Lower lobe of right lung (tissue), 2 donors: Measurements from ENCODE around the gene CSF3R. TPM values are rescaled to one million over a fixed set of nuclear protein-coding genes. Genes with fewer than 3 reads are reported as not detected.

Source experiments
- ATAC-seq, 2 donors: fragments of 200-7000 bp; cut with Tn5 transposase; one replicate each; pipeline ENCODE4 v1.9.1; 2020 to 2022; ENCODE audit warnings: mild to moderate bottlenecking in 2 of 2, moderate library complexity in 2 of 2
- DNase-seq: peaks from one replicate; pipeline ENCODE4 v3.0.0-alpha.2; 2020
- H3K27ac ChIP-seq: fragments of 200-600 bp; one replicate; pipeline ENCODE4 v1.8.0; 2022
- H3K27me3 ChIP-seq: fragments of 200-600 bp; one replicate; pipeline ENCODE4 v1.8.0; 2022; ENCODE audit warnings: low read depth
- H3K36me3 ChIP-seq: fragments of 200-600 bp; one replicate; pipeline ENCODE4 v1.8.0; 2022; ENCODE audit warnings: mild to moderate bottlenecking
- H3K4me1 ChIP-seq: fragments of 200-600 bp; one replicate; pipeline ENCODE4 v1.8.0; 2022
- H3K4me3 ChIP-seq: fragments of 200-600 bp; one replicate; pipeline ENCODE4 v1.8.0; 2022; ENCODE audit warnings: mild to moderate bottlenecking
- H3K9me3 ChIP-seq: fragments of 200-600 bp; one replicate; pipeline ENCODE4 v1.8.0; 2022
- CTCF ChIP-seq: fragments of 200-600 bp; IDR thresholded peaks from one replicate; pipeline ENCODE4 v1.8.0; 2022; ENCODE audit warnings: antibody characterized with exemption, mild to moderate bottlenecking
- intact Hi-C: fragments of 100-400 bp; cut with DNase I; formaldehyde crosslinking; loops from one replicate; pipeline ENCODE4 v1.11.0; 2022
- total RNA-seq: library from RNA; stranded (reverse); fragmentation: NEBNext Ultra II Directional; extraction: Animal tissue kit (Norgen Biotek cat#: 25700); gene quantifications from one replicate; pipeline ENCODE4 v1.2.1, GENCODE V29; 2021
- donor health status: DM: no; HTN: yes; CAD: no; lungs with severe emphysema.

The CSF3R gene
- total RNA-seq, 1 donor from 2014 or later: 214 TPM

GRCh38 chr1:36443297-36443696 lies 39.4 kb downstream of the CSF3R start:
- Histone ChIP-seq H3K9me3 (no peaks in the 10 kb centered on the region), H3K27me3 (no peaks in the 10 kb centered on the region), H3K4me1 (no peaks in the 10 kb centered on the region), H3K27ac (no peak overlapping the region), H3K4me3 (no peak overlapping the region), H3K36me3 (peaks cover 9% of the 10 kb centered on the region)
- no peak for TF ChIP-seq CTCF
- intact Hi-C loops: no loop called here
- DNase-seq (no peak), ATAC-seq (no peak)

GRCh38 chr1:36442337-36442736 lies 40.4 kb downstream of the CSF3R start:
- TF ChIP-seq CTCF: no peak
- no peaks in the 10 kb centered on the region for H3K27me3 ChIP-seq
- no peaks in the 10 kb centered on the region for H3K9me3 ChIP-seq
- DNase-seq (no peak), ATAC-seq (peak in 1 of 2 donors; percentile 41)
- H3K27ac ChIP-seq: no peak overlapping the region
- no peaks in the 10 kb centered on the region for H3K4me1 ChIP-seq
- intact Hi-C loops: no loop called here
- H3K36me3 ChIP-seq: peaks cover 16% of the 10 kb centered on the region
- no peak overlapping the region for H3K4me3 ChIP-seq

DNA sequence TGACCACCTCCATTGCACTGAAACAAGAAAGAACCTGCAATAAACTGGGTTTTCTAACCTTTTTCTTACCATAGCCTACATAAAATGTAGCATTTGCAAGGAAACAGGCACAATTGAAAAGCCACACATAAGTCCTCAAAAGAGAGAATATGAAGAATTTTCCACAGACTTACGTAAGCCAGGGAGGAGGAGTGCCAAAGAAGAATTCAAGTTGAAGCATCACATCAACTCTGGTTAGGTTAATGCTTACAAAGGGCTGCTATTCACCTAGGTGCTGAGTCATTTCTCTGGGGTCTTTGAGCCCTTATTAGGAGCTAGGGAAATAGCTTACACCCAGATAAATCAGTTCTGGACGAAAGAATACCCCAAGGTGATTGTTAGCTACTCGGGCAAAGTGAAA lies 42.1 kb downstream of the CSF3R start:
- Histone ChIP-seq H3K36me3 (peaks cover 17% of the 10 kb centered on the region), H3K27ac (no peak overlapping the region), H3K4me3 (no peak overlapping the region), H3K27me3 (no peaks in the 10 kb centered on the region), H3K4me1 (no peaks in the 10 kb centered on the region), H3K9me3 (no peaks in the 10 kb centered on the region)
- intact Hi-C loops: no loop called here
- ATAC-seq: no peak
- DNase-seq: no peak
- TF ChIP-seq CTCF: no peak

DNA sequence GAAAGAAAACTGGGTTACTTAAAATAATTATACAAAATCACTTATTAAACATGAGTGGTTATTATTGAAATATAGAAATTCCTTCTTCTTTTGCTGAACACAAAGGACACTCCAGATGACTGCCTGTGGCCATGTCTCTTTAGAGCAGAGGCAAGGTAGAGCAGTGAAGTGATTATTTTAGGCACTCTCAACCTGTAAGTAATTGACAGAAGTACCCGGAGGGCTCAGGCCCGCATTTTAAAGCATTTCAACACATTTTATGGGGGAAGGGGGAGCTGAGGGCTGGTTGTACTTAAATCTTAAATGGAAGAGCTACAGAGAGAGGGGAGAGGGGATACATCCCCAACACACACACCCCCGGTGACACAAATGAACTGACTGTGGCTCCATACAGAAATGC lies 42.7 kb downstream of the CSF3R start:
- TF ChIP-seq CTCF: no peak
- Histone ChIP-seq H3K4me1 (no peaks in the 10 kb centered on the region), H3K36me3 (peaks cover 17% of the 10 kb centered on the region), H3K27me3 (no peaks in the 10 kb centered on the region), H3K9me3 (no peaks in the 10 kb centered on the region), H3K4me3 (no peak overlapping the region), H3K27ac (no peak overlapping the region)
- DNase-seq (no peak), ATAC-seq (peak in 1 of 2 donors; percentile 19)
- intact Hi-C loops: no loop called here

GRCh38 chr1:36438715-36439114 lies 44.0 kb downstream of the CSF3R start:
- no peak for TF ChIP-seq CTCF
- H3K9me3 ChIP-seq: no peaks in the 10 kb centered on the region
- intact Hi-C loops: no loop called here
- no peak overlapping the region for H3K4me3 ChIP-seq
- H3K4me1 ChIP-seq: no peaks in the 10 kb centered on the region
- no peak overlapping the region for H3K27ac ChIP-seq
- DNase-seq (no peak), ATAC-seq (no peak)
- H3K36me3 ChIP-seq: peaks cover 17% of the 10 kb centered on the region
- H3K27me3 ChIP-seq: no peaks in the 10 kb centered on the region

DNA sequence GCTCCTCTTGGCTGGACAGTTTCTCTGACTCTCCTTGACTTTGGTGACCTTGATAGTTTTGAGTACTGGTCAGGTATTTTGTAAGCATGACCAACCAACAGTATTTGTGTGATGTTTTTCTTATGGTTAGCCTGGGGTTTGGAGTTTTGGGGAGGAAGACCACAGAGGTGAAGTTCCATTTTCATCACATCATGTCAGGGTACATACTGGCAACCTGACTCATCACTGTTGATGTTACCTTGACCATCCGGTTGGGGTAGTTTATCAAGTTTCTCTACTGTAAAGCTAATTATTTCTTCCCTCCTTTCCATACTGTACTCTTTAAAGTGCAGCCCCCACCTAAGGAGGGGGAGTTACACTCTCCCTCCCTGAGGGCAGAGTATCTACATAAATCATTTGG lies 45.9 kb downstream of the CSF3R start:
- H3K27me3 ChIP-seq: no peaks in the 10 kb centered on the region
- H3K4me1 ChIP-seq: no peaks in the 10 kb centered on the region
- DNase-seq (no peak), ATAC-seq (no peak)
- H3K9me3 ChIP-seq: no peaks in the 10 kb centered on the region
- H3K4me3 ChIP-seq: no peak overlapping the region
- intact Hi-C loops: no loop called here
- H3K36me3 ChIP-seq: peaks cover 24% of the 10 kb centered on the region
- TF ChIP-seq CTCF: no peak
- H3K27ac ChIP-seq: no peak overlapping the region
